Measurements from ENCODE around the gene KBTBD3.

DNA sequence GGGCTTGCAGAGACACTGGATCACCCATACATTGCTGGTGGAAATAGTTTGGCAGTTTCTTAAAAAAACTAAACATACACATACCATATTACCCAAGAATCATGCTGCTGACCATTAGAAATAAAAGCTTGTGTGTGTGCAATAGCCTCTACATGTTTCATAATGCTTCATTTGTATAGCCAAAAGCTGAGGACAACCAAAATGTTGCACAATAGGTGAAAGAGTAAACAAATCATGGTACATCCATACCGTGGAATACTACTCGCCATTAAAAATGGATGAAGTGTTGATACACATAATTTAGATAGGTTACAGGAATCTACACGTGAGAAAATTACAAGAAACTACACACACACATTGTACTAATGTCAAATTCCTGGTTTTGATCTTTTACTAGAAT, 6.5 kb downstream of the KBTBD3 start:
- TF ChIP-seq EZH2 (IDR thresholded peaks at IDR 0.05; ENCODE audit: low read depth) (no peak), CTCF (conservative IDR thresholded peaks at IDR 0.05) (no peak)

Measured in PC-9 (cell line).